ENCODE results near the gene C19orf85.

C19orf85 gene

GRCh38 chr19:55489711-55490477, 25.3 kb upstream of the C19orf85 start:
- DNase-seq (ENCODE audit: low read depth in 2 of 2): no peak

- DNase-seq (ENCODE audit: low read depth in 2 of 2): no peak
Measured at GRCh38 chr19:55488986-55489710, 24.6 kb upstream of the C19orf85 start.

- DNase-seq (ENCODE audit: low read depth in 2 of 2): no peak
Measured at GRCh38 chr19:55487924-55488687, 23.6 kb upstream of the C19orf85 start, which contains the start of gene SSC5D. SSC5D (plus strand) TSS chr19:55488436; CDS start chr19:55488590, 154 bp downstream.

GRCh38 chr19:55486971-55487923, 22.7 kb upstream of the C19orf85 start:
- no peak for DNase-seq (ENCODE audit: low read depth in 2 of 2)

GRCh38 chr19:55486043-55486970, 21.8 kb upstream of the C19orf85 start:
- no peak for DNase-seq (ENCODE audit: low read depth in 2 of 2)

- DNase-seq (ENCODE audit: low read depth in 2 of 2): no peak
Measured at GRCh38 chr19:55485439-55486011, 21.0 kb upstream of the C19orf85 start.

GRCh38 chr19:55484593-55485438, 20.3 kb upstream of the C19orf85 start, which contains the start of gene NAT14:
NAT14 (plus strand) TSS chr19:55485188; CDS start chr19:55485709, 521 bp downstream.
- DNase-seq (ENCODE audit: low read depth in 2 of 2): no peak

- DNase-seq (ENCODE audit: low read depth in 2 of 2): no peak
Measured at GRCh38 chr19:55483706-55484592, 19.4 kb upstream of the C19orf85 start.

GRCh38 chr19:55482967-55483705, 18.6 kb upstream of the C19orf85 start:
- DNase-seq (ENCODE audit: low read depth in 2 of 2): no peak

- no peak for DNase-seq (ENCODE audit: low read depth in 2 of 2)
Measured at GRCh38 chr19:55482156-55482961, 17.8 kb upstream of the C19orf85 start.

GRCh38 chr19:55481794-55482155, 17.2 kb upstream of the C19orf85 start:
- no peak for DNase-seq (ENCODE audit: low read depth in 2 of 2)

GRCh38 chr19:55481148-55481793, 16.7 kb upstream of the C19orf85 start:
- DNase-seq (ENCODE audit: low read depth in 2 of 2): no peak

- no peak for DNase-seq (ENCODE audit: low read depth in 2 of 2)
Measured at GRCh38 chr19:55479451-55480230, 15.1 kb upstream of the C19orf85 start.

GRCh38 chr19:55479045-55479444, 14.5 kb upstream of the C19orf85 start:
- no peak for DNase-seq (ENCODE audit: low read depth in 2 of 2)

- no peak for DNase-seq (ENCODE audit: low read depth in 2 of 2)
Measured at GRCh38 chr19:55478364-55478763, 13.8 kb upstream of the C19orf85 start.
